Activated naive CD4-positive, alpha-beta T cell (primary cell): ENCODE measurements around the gene GPC3.
"Not testable (repeated sequence)": the region's sequence is repeated elsewhere in the genome, so short reads cannot be mapped to it uniquely, and the experiment has no call there.

Source experiments
- DNase-seq, 4 experiments: peaks; one replicate each; lab custom pipeline; 2025; lab: John Stamatoyannopoulos, UW

The GPC3 gene

GRCh38 chrX:133555782-133556458 is 429.5 kb downstream of the GPC3 start:
- DNase-seq, result no peak

- DNase-seq, result no peak
These were observed 434.5 kb downstream of the GPC3 start for GRCh38 chrX:133550665-133551485.

GRCh38 chrX:133549295-133549933 is 436.0 kb downstream of the GPC3 start:
- DNase-seq, result no peak

- no peak for DNase-seq
These were observed 439.0 kb downstream of the GPC3 start for GRCh38 chrX:133546441-133546840.

- DNase-seq, result no peak
These were observed 440.6 kb downstream of the GPC3 start for GRCh38 chrX:133544778-133545177.

DNA sequence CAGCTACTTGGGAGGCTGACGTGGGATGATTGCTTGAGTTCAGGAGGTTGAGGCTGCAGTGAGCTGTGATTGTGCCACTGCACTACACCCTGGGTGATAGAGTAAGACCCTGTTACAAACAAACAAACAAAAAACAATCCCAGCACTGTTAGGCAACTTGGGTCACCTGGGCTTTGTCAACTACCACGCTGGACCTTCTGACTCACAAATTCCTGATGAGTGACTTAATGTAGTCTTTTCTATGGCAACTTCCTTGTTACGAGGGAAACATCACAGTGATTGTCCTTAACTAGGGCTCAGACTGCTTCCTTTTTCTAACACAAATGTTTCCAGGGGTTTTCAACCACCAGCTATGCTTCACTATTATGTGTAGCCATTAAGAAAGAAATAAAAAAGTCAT is 441.3 kb downstream of the GPC3 start:
- DNase-seq, result no peak

- no peak for DNase-seq
These were observed 441.7 kb downstream of the GPC3 start for GRCh38 chrX:133543654-133544053.

- no peak for DNase-seq
These were observed 442.9 kb downstream of the GPC3 start for GRCh38 chrX:133542476-133542875.

DNA sequence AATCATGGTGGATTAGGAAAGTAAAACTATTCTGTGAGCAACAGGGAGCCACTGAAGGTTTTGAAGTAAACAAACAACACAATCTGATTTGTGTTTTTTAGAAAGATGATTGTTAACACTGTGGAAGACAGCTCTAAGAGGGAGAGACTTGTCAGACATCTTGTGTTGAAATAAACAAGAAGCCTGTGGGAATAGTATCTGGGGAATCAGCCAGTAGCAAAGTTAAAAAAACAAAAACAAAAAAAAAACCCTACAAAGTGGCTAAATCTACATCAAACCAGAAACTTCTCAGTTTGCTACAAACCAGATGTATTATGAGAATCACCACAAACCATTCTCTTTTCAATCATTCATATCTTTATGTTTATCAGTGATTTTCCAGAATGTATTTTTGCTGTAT is 444.4 kb downstream of the GPC3 start:
- DNase-seq, result no peak

- DNase-seq, result no peak
These were observed 447.2 kb downstream of the GPC3 start for GRCh38 chrX:133538148-133538547.

DNA sequence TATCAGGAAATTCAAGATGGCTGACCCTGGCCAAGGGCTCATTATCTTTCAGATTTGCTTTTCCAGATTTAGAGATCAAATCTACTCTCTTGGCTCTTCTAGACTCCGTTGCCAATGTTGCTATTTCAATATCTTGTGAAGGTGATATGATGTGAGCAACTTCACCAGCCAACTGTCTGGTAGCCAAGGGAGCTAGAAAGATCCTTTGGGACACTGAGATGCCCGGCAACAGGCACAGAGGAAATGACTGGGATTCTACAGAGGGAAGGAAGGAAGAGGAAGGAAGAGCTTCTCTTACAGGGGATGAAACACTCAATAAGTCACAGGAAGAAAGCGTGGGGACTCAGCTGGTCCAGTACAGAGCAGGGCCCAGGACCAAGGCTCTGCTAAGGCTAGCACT is 448.3 kb downstream of the GPC3 start:
- DNase-seq, result no peak

DNA sequence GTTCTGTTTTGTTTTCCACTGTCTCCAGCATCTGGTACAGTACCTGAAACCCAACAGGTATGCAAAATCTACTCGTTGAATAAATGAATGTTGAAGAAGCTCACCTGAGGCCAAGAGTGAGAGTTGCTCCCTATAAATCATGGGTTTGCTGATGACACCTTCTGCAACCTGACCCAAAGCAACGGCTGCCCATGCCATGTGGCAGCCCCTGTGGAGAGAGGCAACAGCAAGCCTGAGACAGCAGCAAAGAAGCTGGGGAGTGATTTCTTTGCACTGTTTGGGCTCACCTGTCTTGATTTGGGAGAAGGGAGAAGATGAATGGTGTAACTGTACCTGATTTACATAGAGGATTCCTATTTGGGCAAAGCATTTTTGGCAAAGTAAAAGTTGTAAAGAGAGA is 450.3 kb downstream of the GPC3 start:
- DNase-seq, result no peak

- DNase-seq, result no peak
These were observed 451.2 kb downstream of the GPC3 start for GRCh38 chrX:133534172-133534571.

- no peak for DNase-seq
These were observed 452.1 kb downstream of the GPC3 start for GRCh38 chrX:133533249-133533648.

DNA sequence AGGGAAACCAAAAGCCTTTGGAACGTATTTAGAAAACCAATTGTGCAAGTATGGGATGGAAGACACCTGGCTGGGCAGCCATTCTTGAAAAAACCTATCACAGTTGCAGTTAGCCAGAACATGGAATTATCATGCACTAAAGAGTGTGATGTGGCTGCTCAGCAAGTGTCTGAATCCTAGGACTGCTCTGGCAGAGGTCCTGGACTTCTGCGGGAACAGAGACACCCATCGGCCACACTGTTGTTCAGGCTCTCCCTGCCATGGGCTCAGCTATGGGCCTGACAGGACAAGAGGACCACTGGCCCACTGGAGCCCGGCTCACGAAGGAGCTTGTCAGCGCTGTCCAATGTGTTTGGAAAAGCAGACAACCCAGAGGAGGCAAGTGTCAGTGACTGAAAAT is 454.4 kb downstream of the GPC3 start:
- DNase-seq, result no peak

DNA sequence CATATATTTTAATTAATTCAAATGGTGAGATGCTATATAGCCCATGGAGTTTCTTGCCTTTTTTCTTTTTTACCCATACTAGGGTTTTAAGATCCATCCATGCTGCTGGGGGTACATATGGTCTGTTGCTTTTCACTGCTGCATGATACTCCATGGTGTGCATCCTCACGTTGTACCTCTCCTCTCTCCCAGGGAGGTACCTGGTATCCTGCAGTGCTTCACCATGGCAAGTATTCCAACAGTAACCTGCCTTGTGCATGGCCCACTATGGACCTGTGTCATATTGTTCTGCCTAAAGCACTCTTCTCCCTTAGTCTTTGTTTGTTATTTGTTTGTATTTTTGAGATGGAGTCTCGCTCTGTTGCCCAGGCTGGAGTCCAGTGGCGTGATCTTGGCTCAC is 455.8 kb downstream of the GPC3 start:
- no peak for DNase-seq

DNA sequence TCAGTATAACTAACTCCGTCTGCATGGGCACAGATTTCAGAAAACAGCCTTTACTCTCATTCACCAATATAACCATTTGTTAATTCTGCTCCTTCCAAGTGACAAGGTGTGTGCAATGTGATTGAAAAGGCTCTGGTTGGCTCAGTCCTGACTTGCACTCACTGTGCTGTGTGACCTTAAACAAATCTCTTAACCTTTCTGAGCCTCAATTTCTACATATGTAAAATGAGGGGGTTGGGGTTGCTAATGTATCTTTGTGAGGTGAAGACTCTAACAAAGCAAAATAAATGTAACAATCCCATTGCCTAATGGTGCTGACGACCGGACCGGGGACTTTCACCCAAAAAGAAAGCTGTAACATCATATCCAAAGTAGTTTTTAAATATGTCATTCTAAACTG is 457.6 kb downstream of the GPC3 start:
- no peak for DNase-seq

DNA sequence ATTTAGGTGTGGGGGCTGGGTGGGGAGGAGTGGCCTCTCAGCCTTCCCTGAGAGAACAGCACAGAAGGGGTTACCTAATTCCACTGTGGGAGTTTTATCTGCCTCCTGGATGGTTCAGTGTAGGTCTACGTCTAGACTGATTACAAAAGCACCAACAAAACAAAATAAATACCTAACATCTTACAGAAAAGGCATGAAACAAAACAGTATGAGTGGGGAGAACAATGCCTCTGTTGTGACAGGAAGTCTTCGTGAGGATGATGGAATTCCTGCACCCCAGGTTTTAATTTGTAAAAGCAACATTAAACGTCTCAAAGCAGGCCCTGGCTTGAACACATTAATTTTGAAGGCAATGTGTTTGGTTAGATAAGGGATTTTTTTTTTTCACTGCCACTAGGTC is 458.0 kb downstream of the GPC3 start:
- no peak for DNase-seq

GRCh38 chrX:133526773-133527172 is 458.6 kb downstream of the GPC3 start:
- DNase-seq, result not testable (repeated sequence)

DNA sequence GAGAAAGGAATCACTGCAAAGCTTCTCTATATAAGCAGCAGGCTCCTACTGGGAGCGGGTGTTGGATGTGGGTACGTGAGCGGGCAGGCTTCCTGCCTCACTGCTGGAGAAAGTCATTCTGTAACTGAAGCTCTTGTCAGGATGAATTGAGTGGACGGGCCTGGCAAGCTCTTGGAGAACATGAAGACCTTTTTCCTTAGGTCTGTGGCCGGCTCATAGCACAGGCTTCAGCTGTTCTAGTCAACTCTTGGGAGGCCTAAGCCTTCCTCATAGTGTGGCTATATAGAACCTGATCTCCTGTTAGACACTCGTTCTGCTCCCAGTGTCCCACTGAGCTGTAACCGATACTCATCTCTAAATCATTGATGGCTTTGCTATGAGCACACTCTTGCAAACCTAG is 461.9 kb downstream of the GPC3 start:
- DNase-seq, result no peak

- DNase-seq, result no peak
These were observed 462.3 kb downstream of the GPC3 start for GRCh38 chrX:133523081-133523487.

DNA sequence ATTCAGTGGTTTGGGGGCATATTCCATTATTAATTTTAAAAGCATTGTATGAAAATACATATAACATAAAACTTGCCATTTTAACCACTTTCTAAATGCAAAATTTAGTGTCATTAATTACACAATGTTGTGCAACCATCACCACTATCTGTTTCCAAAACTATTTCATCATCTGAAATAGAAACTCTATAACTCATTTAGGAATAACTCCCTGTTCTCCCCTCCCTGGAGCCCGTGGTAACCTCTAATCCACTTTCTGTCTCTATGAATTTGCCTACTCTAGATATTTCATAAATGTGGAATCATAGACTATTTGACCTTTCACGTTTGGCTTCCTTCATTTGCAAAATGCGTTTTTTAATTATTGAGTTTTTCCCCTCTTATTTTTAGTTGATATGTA is 468.7 kb downstream of the GPC3 start:
- no peak for DNase-seq

DNA sequence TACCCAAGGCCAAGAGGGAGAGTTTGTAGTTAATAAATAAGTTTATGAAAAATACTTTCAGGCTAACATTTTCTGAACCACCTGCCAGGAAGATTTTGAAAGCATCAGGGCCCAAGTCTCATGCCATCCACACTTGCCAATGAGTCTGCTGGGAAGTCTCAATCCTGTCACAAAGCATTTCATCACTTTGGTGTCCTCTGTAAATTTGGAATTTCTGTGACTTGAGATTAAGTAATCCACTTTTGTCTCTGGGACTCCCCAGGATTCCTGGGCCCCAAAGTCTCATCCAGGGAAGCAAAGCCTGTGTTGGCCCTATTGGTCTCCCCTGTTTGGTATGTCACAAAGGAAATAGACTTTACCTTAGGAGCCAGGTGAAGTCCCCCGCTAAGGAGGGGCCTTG is 470.9 kb downstream of the GPC3 start:
- no peak for DNase-seq
